SK-N-SH (cell line): ENCODE measurements around the gene SALL3.

ENCODE experiments used
- CTCF ChIP-seq: fragments of 200-600 bp; sonication (generic); IDR thresholded peaks from 2 replicates; pipeline ENCODE4 v1.6.1; 2017; ENCODE audit warnings: antibody characterized with exemption, mild to moderate bottlenecking, moderate library complexity
- MXI1 ChIP-seq: IDR thresholded peaks from 2 replicates; pipeline ENCODE4 v1.6.1; 2012; ENCODE audit warnings: mild to moderate bottlenecking, low read depth, low read length, improper control_type of control experiment
- POLR2AphosphoS5 ChIP-seq: IDR thresholded peaks from 2 replicates; pipeline ENCODE4 v1.6.1; 2012; ENCODE audit warnings: low read depth, low read length
- RFX5 ChIP-seq: IDR thresholded peaks from 2 replicates; pipeline ENCODE4 v1.6.1; 2012; ENCODE audit warnings: mild to moderate bottlenecking, improper control_type of control experiment, low read length

- TF ChIP-seq POLR2AphosphoS5, result no peak
- TF ChIP-seq MXI1, result no peak
- TF ChIP-seq RFX5, result no peak
- TF ChIP-seq CTCF, result no peak
Measured at GRCh38 chr18:78939105-78939504, 40.5 kb upstream of the SALL3 start.
